Muscle of arm (tissue), 14 donors: ENCODE results near the gene TPRX2. TPM values are rescaled to one million over a fixed set of nuclear protein-coding genes. Genes with fewer than 3 reads are reported as not detected.
A peak's percentile ranks its signal among the peaks of the same experiment; 100 is the strongest.
"Not testable (repeated sequence)": the region's sequence is repeated elsewhere in the genome, so short reads cannot be mapped to it uniquely, and the experiment has no call there.

Experiments
- DNase-seq: peaks from one replicate; pipeline ENCODE4 v3.0.0-alpha.2; 2013
- long read RNA-seq, 11 donors: transcript quantifications; one replicate each; lab custom pipeline, GENCODE V29; 2026
- polyA plus RNA-seq, 12 donors: library from polyadenylated mRNA; unstranded; fragments of 120-200 nt; gene quantifications; one replicate each; pipeline ENCODE4 v1.2.1, GENCODE V29; 2013; ENCODE audit not compliant: insufficient read length in 12 of 12

The TPRX2 gene
- not detected for polyA plus RNA-seq
- long read RNA-seq, donor 1, partial matches to known transcripts = 7 of 27 reads
- long read RNA-seq, donor 1, other reads (novel, unspliced or antisense) = 20 of 27 reads
- long read RNA-seq, donor 2 = 0 reads
- long read RNA-seq, donor 3 = 0 reads
- long read RNA-seq, donor 4 = 0 reads
- long read RNA-seq, donor 5 = 0 reads
- long read RNA-seq, donor 6 = 0 reads
- long read RNA-seq, donor 7 = 0 reads
- long read RNA-seq, donor 8 = 0 reads
- long read RNA-seq, donor 9 = 0 reads
- long read RNA-seq, donor 10 = 0 reads
- long read RNA-seq, donor 11 = 0 reads

- not testable (repeated sequence) for DNase-seq
Measured at GRCh38 chr19:47858646-47859285, at the start of gene TPRX2. TSS of gene TPRX2 (plus strand) at chr19:47859235. CDS start at chr19:47859247, 12 bp downstream.

GRCh38 chr19:47813304-47813994, 45.6 kb upstream of the TPRX2 start:
- peak; percentile 52 for DNase-seq

DNA sequence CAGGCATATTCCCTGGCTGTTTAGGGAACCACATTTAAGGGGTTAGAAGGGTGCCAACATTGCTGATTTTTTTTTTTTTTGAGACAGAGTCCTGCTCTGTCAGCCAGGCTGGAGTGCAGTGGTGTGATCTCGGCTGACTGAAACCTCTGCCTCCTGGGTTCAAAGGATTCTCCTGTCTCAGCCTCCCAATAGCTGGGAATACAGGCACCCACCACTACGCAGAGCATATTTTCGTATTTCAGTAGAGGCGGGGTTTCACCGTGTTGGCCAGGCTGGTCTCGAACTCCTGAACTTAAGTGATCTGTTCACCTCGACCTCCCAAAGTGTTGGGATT, 45.1 kb upstream of the TPRX2 start:
- no peak for DNase-seq

DNA sequence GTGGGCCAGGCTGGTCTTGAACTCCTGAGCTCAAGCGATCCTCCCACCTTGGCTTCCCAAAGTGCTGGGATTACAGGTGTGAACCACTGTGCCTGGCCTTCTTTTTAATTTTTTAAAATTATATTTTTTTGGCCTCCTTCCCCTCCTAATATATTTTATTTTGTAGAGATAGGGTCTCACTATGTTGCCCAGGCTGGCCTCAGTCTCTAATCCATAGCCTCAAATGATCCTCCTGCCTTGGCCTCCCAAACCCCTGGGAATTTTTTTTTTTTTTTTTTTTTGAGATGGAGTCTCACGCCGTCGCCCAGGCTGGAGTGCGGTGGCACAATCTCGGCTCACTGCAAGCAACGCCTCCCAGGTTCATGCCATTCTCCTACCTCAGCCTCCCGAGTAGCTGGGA, 42.8 kb upstream of the TPRX2 start:
- DNase-seq = not testable (repeated sequence)

- not testable (repeated sequence) for DNase-seq
Measured at GRCh38 chr19:47818221-47818620, 40.8 kb upstream of the TPRX2 start.

DNA sequence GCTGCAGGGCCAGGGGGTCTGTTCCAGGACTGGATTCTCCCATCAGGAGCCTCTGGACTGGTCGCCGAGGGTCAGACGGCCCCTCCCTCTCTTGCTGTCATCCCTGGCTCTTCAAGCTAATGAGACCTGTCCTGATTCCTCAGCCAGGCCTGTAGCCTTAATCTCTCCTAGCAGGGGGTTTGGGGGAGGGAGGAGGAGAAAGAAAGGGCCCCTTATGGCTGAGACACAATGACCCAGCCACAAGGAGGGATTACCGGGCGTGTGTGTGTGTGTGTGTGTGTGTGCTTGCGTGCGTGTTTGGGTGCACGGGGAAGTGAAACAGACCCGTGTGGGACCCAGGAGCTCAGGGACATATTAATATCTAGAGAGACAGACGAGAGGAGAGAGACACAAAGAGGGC, 39.2 kb upstream of the TPRX2 start:
- no peak for DNase-seq

- DNase-seq = no peak
Measured at GRCh38 chr19:47820410-47820809, 38.6 kb upstream of the TPRX2 start.

DNA sequence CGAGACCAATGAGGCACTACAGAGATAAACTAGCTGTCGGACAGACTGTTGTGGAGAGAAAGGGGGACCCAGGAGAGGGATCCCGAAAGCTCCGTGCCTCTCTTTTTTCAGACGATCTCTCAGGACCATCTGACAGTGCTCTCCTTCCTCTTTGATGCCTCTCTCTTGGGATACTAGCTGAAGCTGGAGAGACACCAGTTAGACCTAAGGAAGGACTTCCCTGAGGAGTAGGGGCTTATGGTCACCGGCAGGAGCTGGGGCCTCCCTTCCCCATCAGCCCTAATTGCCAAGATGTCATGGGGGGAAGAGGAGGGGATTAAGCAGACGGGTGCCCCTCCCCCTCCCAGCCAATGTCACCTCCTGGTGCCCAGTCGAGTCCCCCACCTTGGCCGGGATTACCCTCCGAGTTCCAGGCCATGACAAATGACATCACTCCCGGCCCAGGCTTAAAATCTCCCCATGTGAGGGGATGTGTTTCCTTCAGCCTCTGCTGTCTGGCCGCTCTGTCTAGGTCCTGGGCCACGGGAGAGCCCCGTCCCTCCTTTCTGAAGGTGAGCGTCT, 37.5 kb upstream of the TPRX2 start, which contains the start of gene CRX:
CRX (plus strand) TSS at position 478 of the 561 bp plus-strand sequence. CDS start 12,507 bp downstream, outside the sequence.
- DNase-seq = no peak

DNA sequence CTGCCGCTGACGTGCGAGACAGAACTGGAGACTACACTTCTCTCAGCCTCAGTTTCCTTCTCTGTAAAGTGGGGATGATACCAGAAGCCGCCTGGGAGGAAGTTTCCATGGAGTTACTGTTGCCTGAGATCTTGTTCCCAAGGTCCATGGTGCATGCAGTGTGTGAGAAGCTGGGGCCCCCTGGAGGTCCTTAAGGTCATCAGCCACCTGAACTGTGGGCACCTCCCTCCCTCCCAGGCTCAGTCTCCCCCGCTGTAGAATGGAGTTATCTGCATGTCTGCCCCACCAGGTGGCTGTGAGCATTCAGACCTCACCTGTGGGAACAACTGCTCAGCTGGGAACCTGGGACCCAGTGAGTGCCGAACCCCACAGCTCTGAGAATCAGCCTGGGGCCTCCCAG, 34.6 kb upstream of the TPRX2 start:
- no peak for DNase-seq

DNA sequence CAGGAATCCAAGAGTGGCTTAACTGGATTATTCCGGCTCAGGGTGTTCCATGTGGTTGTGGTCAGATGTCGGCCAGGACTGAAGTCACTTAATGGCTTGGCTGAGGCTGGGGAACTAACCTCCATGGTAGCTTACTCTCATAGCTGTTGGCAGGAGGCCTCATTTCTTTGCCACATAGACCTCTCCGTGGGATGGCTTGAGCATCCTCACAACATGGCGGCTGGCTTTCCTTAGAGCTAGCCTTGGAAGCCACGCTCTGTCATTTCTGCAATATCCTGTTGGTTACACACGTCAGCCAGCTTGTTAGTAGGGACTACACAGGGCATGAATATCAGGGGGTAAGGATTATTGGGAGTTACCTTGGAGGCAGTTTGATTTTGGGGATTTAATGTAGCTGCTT, 32.2 kb upstream of the TPRX2 start:
- no peak for DNase-seq

- DNase-seq = no peak
Measured at GRCh38 chr19:47832723-47833122, 26.3 kb upstream of the TPRX2 start.

- no peak for DNase-seq
Measured at GRCh38 chr19:47836038-47836437, 23.0 kb upstream of the TPRX2 start.

DNA sequence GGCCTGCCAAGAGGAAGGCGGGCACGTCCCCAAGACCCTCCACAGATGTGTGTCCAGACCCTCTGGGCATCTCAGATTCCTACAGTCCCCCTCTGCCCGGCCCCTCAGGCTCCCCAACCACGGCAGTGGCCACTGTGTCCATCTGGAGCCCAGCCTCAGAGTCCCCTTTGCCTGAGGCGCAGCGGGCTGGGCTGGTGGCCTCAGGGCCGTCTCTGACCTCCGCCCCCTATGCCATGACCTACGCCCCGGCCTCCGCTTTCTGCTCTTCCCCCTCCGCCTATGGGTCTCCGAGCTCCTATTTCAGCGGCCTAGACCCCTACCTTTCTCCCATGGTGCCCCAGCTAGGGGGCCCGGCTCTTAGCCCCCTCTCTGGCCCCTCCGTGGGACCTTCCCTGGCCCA, 19.6 kb upstream of the TPRX2 start:
- DNase-seq = no peak

GRCh38 chr19:47839913-47840312, 19.1 kb upstream of the TPRX2 start:
- no peak for DNase-seq

- no peak for DNase-seq
Measured at GRCh38 chr19:47842941-47843340, 16.1 kb upstream of the TPRX2 start.

DNA sequence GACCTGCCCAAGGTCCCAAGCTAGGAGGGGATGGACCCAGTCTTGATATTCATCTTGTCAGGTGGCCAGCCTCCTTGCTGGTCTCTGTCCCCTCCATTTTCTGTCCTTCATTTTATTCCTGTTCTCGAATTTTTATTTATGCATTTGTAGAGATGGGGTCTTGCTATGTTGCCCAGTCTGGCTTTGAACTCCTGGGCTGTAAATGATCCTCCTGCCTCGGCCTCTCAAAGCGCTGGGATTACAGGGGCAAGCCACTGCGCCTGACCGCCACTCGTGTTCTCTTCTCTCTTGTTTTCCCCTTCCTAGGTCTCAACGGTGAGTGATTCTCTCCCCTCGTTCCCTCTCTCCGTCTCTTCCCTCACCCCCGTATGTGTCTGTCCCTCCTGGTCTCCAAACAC, 10.6 kb upstream of the TPRX2 start:
- DNase-seq = no peak

GRCh38 chr19:47848823-47849473, 10.1 kb upstream of the TPRX2 start:
- no peak for DNase-seq

DNA sequence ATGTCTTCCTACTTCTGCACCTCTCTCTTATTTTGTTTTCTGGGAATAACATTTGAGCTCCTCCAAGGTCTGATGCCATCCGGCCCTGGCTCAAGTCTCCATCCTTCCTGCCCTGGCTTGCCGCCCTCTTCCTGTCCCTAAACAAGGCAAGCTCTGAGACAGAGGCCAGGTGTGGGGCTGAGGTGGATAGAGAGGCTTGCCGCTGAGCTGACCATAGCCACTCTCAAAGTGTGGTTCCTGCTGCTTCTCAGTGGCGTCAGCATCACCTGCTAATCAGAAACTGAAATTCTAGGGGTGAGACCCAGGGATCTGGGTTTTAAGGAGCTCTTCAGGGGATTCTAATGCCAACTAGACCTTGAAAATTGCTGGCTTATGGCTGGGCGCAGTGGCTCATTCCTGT, 6.0 kb upstream of the TPRX2 start:
- DNase-seq = no peak

DNA sequence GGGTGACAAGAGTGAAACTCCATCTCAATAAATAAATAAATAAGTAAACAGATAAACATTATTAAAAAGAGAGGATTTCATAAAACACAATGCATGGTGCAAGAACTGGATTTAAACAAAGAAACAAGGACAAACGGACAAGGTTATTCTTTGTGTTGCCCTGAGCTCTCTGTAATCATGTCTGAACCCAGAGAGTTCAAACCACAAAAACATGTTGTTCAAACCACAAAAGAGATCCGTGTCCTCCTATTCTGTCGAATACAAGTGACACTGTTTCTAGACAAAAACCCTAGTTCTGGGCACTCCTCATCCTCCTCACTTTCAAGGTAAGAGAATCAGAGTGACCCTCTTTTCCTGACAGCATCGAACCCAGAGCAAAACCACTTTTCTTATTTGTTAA, 4.6 kb upstream of the TPRX2 start:
- no peak for DNase-seq

- not testable (repeated sequence) for DNase-seq
Measured at GRCh38 chr19:47858231-47858630, 804 bp upstream of the TPRX2 start.

DNA sequence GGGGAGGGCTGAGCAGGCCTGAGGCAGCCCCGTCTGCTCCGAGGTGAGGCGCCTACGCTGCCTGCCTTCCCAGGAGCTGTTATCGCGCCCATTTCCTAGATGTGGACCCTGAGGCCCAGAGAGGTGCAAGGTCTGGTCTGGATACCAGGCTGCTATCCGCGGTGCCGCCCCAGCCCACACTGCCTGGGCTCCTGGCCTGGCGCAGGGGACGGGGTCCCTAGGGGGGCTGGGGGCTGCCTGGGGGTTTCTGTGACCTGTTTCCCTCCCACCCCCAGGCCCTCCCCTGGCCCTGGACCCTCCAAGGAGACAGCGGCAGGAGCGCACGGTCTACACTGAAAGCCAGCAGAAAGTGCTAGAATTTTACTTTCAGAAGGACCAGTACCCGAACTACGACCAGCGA, 803 bp downstream of the TPRX2 start:
- not testable (repeated sequence) for DNase-seq
